Activated CD8-positive, alpha-beta memory T cell treated with anti-CD3 and anti-CD28 coated beads for 1 hour (primary cell): Measurements from ENCODE around the gene AK1.

Experiments
- DNase-seq, 2 donors: peaks; one replicate each; pipeline ENCODE4 v3.0.0-alpha.2; 2020; ENCODE audit warnings: low read depth in 1 of 2; ENCODE audit errors: extremely low read depth in 1 of 2

The AK1 gene

DNA sequence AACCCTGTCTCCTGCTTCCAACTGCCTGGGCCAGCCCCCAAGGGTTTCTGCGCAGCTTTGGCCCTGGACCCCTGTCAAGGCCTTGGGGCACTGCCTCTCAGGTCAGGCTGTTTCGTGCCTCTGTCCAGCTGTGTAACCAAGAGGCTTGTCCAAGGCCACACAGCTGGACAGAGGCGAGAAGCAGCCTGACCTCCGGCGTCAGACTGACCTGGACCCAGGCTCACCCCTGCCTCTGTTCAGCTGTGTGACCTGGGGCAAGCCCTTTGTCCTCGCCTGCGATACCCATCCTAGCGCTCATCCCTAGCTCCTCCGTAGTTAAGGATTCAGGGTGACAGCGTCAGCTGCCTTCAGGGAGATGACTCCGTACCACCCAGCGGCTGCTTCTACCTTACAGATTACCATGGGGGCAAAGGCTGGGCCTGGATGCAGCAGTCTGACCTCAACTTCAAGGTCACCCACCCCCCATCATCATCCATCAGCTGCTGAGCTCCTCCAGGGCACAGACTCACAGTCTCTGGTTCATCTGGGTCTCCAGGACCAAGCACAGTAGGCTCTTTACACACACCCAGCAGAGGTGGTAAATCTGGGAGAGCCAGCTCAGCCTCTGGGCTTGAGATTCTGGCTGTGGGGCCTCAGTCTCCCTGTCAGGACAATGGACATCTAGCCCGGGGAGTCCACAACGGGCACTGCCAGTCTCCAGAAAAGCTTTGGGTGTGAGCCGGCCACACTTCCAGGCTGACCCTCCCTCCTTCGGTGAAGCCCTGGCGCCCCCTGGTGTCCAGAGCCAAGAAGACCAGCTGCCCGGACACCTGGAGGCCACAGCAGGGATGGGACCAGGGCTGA, 7.9 kb downstream of the AK1 start:
- peak; percentile 52 to 68 for DNase-seq

DNA sequence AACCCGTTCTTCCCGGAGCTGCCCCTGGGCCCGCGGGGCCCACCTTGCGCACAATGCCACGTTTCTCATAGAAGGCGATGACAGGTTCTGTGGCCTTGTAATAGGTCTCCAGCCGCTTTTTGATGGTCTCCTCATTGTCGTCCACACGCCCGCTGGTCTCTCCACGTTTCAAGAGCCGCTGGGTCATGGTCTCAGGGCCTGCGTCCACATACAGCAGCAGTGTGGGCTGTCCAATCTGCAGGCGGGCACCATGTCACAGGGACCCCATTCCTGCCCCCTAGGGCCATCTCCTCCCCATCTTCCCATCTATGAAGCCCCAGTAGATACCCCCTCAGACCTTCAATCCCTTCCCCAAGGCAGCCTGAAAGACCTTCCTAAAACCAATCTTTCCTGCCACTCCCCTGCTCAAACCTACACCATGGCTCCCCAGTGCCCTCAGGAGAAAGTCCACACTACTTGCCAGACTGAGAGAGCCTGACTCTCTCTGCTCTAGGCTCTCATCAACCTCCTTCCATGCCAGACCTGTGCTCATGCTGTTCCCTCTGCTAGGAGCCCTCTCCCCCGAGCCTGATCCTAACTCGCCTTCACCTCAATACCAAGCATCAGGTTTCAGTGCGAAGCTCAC, 9.1 kb downstream of the AK1 start:
- no peak for DNase-seq

DNA sequence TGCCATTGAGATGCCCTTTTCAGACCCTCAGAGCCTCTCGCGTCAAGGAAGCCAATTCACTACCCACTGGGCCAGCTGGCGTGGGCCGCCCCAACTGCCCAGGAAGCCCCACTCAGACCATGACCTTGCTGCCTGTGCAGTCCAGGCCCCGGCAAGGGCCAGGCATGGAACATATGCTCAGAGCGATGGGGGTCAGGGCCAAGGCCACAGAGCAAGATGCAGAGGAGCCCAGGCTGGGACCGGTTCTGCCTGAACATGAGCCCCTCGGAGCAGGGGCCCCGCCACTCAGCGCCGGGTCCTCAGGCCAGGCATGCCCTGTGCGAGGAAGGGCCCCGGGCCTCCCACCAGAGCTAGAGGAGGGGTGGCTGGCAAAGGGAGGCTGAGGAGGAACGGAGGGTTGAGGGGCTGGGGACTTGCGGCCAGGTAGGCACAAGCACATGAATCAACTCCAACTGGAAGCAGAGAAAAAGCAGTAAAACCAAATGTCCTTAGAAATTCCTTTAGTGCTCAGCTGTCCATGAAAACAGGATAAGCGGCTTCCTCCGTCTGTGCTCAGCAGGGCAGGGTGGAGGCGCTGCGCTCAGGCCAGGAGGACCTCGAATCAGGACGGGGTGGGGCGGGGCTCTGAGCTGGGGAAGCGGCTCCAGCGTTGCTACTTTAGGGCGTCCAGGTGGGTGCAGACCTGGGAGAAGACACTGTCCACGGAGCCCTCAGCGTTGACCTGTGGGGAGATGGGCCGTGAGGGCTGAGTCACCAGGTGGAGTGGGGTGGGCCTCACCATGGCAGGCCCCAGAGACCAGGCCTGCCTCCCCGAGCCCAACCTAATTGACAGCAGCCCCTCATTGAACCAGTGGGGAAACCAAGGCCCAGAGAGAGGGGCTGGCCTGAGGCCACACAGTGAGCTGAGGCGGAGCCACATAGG, 9.9 kb downstream of the AK1 start:
- no peak for DNase-seq

DNA sequence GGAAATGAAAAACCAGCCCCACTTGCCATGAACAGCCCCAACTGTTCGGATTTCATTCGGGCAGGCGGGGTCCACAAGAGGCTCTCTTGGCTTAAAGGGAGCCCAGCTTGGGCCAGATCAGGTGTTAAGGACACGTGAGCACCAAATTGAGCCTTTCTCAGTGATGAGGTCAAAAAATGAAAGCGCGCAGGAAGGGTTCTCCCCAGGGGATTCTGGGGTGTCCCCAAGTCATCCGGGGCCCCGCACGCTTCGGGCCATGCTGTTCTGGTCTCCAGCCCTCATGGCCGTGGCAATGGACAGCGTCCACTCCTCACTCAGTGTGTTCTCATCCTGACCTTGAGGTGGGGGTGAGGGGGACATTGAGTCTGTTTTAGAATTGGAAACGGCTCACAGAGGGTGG, 10.9 kb downstream of the AK1 start:
- no peak for DNase-seq

DNA sequence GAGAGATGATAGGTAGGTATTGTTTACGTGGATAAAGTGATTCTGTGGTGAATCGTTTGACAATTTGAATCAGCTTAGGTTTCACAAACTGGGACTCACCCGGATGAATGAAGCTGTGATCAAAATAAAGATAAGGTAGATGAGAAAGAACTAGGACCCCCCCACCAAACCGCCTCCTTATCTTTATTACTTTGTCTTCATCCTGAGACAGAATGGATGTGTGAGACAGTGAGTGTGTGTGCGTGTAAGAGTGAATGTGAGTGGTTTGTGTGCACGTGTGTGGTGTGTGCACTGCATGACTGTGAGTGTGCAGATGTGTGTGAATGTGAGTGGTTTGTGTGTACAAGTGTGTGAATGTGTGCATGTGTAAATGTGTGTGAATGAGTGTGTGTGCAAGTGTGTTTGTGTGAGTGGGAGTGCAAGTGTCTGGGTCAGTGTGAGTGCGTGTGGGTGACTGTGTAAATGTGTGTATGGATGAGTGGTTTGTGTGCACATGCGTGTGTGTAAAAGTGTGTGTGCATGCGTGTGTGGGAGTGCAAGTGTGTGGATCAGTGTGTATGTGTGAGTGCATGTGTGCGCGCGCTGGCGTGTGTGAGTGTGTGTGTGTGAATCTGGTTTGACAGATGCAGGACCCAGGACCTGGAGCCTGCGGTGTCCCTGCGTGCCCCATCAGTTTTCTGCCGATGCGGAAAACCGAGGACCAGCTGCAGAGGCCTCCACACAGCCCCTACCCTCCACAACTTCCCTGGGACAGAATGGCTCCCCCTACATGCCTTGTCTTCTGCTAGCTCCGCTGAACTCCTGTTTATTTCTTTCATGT, 11.6 kb downstream of the AK1 start:
- DNase-seq, result no peak

DNA sequence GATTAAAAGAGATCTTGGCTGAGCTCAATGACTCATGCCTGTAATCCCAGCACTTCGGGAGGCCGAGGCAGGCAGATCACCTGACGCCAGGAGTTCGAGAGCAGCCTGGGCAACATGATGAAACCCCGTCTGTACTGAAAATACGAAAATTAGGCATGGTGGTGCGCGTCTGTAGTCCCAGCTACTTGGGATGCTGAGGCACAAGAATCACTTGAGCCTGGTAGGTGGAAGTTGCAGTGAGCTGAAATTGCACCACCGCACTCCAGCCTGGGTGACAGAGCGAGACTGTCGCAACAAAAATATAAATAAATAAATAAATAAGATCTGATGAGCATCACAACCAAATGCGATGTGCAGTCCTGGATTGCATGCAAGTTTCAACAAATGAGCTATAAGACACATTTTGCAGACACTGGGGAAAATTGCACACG, 14.3 kb downstream of the AK1 start:
- no peak for DNase-seq

DNA sequence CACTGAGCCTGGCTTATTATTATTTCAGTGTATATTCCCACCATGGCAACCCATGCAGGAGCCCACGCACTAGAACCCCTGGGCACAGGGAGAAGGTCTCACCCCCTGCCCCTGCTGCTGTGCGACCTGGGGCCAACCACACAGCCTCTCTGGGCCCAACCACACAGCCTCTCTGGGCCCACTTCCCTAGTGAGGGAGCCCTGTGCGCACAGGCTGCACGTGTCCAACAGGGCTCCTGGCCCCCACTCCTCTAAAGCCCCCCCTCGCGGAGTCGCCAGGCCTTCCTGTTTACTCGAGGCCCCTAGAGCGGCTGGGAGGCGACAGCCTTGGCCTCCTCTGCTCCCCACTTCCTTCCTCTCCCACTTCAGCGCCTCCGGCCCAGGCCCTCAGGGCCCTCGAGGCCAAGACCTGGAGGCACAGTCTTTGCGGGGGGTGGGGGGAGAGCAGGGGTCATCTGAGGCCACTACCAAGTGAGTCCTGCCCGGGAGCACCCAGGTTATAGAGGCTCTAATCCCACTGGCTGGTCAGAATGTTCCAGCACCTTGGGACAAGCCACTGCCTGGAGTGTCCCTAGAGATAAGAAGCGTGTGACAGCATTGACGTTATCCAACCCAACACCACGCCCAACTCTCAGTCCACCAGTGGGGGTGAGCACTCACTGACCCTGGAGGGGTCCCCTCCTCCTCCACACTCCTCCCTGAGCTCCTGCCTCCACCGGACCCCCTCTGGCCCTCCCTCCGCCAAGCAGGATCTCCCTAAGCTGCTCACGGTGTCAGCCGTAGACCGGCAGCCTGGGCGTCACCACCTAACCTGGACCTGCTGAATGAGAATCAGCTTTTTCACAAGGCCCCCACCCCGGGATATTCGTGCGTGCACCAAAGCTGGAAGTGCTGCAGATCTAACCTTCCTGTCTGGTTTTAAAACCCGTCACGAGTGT, 15.1 kb downstream of the AK1 start:
- peak in 1 of 2 donors; percentile 35 for DNase-seq

DNA sequence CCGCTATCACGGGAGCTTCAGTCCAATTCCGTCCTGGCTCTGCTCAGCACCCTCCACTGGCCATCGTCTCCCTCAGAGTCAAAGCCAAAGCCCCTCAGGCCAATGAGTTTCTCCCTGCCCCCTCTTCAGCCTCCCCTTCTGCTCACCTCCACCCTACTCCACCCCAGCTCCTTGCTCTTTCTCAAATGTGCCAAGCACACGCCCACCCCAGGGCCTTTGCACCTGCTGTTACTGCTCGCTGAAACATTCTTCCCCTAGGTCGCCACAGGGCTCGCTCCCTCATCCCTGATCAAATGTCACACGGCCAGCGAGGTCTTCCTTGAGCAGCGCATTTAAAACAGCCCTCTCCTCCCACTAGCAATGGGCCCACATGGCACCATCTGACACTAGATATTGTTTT, 16.7 kb downstream of the AK1 start:
- DNase-seq, result no peak

DNA sequence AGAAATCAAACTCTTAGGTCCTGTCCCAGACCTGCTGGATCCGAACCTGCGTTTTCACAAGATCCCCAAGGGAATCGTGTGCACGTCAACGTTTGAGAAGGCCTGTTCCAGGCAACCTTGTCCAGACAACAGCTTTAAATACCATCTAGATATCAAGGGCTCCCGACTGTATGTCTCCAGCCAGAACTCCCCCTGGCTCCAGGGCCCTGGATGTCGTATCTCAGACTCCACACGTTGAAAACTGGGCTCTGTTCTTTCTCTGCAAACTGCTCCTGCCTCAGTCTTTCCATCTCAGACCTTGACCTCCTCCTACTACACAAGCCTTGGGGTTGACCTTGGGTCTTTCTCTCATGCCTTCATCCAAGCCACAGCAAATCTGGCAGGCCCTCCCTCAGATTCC, 17.2 kb downstream of the AK1 start:
- DNase-seq, result no peak

DNA sequence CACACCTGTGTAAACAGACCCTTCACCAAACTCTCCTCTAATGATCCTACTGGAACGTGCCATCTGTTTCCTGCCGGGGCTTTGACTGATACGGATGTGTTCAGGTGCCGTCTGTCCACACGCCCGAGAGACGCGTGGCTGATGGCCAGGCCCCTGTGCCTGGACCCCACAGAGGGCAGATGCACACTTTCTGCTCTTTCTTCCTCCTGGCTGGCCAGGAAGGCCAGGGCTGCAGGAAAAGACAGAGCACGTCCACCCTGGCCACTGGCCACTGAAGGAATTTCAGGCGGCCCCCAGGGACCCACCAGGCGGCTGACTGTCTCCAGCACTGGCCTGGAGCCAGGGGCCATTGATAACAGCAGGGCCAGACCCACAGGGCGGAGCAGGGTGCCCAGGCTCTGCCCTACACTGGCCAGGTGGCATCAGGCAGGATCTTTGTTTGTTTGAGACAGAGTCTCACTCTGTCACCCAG, 19.4 kb downstream of the AK1 start:
- no peak for DNase-seq

DNA sequence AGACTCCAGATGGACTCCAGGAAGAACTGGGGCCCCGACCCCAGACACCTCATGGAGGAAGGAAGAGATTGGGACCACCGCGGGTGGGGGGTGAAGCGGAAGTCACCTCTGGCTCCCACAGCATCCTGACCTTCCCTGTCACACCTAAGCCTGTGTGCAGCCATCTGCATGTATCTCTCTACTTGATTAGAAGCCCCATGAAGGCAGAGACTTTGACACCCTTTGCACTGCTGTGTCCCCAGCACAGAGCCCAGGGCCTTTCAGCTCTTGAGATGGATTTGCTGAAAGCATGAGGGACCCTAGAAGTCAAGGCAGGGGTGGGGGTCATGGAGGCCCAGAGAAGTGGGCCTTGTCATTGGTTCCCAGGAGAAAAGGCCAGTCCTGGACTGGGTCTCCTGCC, 20.2 kb downstream of the AK1 start:
- no peak for DNase-seq

DNA sequence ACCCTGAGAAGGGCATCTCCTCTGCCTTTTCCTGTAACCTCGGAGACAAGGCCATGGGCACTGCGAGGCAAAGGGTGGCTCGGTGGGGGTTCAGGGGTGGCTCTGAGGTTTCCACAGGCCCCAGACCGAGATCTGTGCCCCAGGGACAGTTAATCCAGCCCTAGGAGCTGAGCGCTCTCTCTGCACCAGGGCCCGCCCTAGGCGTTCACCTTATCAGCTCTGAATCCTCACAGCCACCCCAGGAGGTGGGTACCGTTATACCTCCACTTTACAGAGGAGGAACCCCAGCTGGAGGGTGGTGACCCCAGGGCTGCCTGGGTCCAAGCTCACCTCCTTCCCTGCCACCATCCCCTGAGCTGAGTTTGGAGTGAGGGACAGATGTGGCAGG, 20.8 kb downstream of the AK1 start:
- no peak for DNase-seq

DNA sequence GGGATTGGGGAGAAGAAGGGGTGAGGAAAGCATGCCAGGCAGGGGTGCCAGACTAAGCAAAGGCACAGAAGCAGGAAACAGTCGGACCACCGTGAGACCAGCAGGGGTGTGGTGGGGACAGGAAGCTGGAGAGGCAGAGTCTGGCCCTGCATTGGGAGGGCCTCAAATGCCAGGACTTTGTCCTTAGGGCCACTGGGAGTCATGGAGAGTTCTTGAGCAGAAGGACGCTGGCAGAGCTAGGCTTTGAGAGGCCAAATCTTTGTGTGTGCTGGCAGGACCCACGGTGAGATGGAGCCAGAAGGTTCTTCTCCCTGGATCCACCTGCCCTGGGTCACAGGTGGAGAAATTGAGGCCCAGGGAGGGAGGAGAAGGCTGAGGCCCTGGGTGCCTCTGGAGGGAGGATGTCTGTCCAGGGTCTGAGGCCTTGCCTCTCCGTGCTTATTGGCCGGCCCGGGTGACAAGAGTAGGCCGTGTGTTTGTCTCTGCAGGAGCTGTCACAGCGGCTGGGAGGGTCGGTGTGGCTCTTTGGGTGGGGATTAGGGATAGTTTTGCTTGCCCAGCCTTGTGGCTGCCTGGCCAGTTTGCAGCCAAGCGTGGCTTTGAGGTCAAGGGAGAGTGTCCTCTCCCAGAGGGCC, 21.3 kb downstream of the AK1 start:
- DNase-seq, result no peak

DNA sequence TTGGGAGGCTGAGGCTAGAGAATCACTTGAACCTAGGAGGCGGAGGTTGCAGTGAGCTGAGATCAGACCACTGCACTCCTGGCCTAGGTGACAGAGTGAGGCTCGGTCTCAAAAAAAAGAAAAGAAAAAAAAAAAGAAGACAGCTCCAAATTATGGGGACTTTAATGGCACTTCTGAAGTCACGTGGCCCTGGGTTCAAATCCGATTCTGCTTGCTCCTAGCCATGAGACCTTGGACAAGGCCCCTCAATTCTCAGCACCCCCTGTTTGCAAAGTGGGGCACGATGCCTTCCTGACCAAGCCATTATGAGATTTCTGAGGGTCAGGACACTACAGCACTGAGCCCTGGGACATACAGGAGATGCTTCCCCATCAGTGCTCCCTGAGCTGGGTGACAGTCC, 22.0 kb downstream of the AK1 start:
- DNase-seq, result no peak

DNA sequence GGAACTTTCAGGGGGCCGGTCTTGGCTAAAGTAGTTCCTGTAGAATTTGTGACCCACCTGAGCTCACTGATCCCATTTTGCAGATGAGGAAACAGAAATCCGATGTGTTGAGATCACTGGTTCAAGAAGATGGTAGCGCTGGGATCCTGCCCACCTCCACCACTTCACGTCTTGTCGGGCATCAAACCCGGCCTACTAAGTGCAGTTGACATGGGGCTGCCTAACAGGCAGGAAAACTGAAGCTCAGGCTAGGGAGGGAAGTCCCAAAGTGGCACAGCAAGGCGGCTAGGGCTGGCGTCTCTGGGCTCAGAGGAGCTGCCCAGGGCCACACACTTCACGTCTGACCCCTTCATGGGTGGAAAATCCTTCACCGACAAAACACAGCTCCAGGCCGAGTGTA, 22.5 kb downstream of the AK1 start:
- DNase-seq, result no peak

DNA sequence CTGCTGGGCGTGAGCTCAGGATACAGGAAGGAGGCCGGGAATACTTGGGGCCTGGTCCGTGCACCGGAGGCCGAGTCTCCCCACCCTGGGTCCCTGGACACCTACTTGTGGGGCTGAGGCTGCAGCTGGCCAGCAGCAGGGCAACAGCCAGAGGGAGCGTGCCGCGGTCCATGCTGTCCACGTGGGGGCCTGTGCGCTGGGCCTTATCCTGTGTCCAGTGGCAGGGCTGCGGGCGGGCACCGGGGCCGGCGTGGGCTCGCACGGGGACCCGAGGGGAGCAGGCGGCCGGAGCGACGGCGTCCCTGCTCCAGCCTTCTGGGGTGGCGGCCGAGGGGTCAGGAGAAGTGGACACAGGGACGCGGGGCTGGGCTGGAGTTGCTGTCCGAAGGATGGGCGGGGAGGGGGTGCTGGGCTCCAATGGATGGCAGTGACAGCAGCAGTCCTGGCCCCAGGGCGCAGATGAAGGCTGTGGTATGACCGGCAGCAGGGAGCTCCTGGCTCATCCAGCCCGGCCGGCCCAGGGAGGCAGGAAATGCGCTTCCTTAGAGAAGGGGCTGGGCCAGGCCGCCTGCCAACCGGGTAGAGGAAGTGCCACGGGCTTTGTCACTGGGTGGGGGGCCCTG, 23.2 kb downstream of the AK1 start, which contains the start of gene ENG:
ENG (minus strand) TSS at position 475 of the 623 bp plus-strand sequence; CDS start at position 172, 303 bp downstream.
- DNase-seq, result no peak

DNA sequence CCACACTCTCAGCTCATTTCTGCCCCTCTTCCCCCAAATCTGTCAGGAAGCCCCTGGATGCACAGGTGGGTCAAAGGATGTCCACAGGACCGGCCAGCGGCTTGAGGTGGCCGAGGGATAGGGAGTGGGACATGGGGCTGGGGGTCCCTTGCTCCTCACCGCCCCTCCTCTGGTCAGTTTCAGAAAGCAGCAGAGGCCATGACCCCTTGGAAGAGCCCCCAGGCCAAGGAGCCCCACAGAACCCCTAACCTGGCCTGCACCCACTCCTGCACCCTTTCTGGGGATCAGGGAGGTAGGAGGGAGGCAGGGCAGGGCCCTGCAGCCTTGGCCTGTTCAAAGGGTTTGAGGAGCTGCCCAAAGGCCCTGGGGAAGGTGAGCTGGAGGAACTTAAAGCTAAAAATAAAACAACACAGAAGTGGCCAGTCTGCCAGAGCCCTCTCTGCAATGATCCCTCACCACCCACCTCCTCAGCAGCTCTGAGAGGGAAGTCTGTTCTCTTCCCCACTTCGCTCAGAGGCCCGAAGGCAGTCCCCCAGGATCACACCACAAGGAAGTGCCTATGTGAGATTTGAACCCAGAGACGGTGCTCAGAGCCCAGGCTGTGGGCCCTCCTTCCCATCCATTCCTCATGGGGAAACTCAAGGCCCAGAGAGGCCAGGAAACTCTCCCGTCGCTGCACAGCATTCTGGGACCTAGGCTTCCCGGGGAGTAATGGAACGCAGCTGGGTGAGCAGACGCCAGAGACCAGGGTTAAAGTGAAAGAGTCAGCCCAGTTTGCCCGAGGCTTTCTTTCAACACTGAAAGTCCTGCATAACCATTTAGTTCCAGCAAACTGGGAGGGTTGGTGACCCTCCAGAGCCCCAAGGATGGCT, 23.9 kb downstream of the AK1 start:
- no peak for DNase-seq
